Activated CD4-positive, CD25-positive, alpha-beta regulatory T cell treated with anti-CD3 and anti-CD28 coated beads, Interleukin-2, amount 50 U/mL, for 72 hours (primary cell): Measurements from ENCODE around the gene ZNF234.
"Not testable (repeated sequence)": the region's sequence is repeated elsewhere in the genome, so short reads cannot be mapped to it uniquely, and the experiment has no call there.

Source experiments
- DNase-seq: peaks from one replicate; pipeline ENCODE4 v3.0.0; 2021

The ZNF234 gene

DNA sequence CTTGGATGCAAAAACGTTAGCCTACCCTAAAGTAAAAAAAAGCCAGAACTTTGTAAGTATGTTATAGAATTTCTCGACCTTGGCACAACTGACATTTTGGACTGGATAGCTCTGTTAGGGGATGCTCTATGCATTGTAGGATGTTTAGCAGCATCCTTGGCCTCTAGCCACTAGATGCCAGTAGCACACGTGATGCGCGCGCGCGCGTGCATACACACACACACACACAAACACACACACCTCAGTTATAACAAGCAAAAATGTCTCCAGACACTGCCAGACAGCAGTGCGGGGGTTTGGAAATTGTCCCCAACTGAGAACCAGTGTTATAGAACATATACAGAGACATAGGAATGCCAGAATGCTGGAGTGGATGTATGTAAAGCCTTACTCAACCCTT is 40.8 kb downstream of the ZNF234 start:
- no peak for DNase-seq

GRCh38 chr19:44190020-44190419 is 48.7 kb downstream of the ZNF234 start:
- DNase-seq, result no peak

DNA sequence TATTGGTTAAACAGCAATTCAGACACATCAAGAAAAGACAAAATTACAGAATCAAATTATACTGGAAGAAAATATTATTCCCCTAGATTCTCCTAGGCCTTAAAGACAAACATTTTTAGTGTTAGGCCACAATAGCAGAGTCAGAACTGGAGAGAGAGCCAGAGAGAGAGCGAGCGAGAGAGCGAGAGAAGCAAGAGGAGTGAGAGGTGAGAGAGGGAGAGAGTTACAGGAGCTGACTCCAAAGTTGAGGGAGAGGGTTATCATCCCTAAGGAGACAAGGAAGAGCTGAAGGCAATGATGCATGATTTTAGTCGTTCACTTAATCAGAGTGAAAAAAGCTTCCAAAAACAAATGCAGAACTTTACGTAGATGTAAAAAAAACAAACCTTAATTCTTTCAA is 50.8 kb downstream of the ZNF234 start:
- no peak for DNase-seq

- no peak for DNase-seq
Observed at GRCh38 chr19:44196772-44197171, 55.4 kb downstream of the ZNF234 start.

GRCh38 chr19:44202470-44202869 is 61.1 kb downstream of the ZNF234 start:
- no peak for DNase-seq

GRCh38 chr19:44202974-44203373 is 61.6 kb downstream of the ZNF234 start:
- DNase-seq, result no peak

DNA sequence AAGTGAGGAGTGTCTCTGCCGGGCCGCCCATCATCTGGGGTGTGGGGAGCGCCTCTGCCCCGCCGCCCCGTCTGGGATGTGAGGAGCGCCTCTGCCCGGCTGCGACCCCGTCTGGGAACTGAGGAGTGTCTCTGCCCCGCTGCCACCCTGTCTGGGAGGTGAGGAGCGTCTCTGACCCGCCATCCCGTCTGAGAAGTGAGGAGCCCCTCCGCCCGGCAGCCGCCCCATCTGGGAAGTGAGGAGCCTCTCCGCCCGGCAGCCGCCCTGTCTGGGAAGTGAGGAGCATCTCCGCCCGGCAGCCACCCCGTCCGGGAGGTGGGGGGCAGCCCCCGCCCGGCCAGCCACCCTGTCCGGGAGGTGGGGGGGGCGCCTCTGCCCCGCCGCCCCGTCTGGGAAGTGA is 62.5 kb downstream of the ZNF234 start:
- not testable (repeated sequence) for DNase-seq

- no peak for DNase-seq
Observed at GRCh38 chr19:44204772-44205171, 63.4 kb downstream of the ZNF234 start.

DNA sequence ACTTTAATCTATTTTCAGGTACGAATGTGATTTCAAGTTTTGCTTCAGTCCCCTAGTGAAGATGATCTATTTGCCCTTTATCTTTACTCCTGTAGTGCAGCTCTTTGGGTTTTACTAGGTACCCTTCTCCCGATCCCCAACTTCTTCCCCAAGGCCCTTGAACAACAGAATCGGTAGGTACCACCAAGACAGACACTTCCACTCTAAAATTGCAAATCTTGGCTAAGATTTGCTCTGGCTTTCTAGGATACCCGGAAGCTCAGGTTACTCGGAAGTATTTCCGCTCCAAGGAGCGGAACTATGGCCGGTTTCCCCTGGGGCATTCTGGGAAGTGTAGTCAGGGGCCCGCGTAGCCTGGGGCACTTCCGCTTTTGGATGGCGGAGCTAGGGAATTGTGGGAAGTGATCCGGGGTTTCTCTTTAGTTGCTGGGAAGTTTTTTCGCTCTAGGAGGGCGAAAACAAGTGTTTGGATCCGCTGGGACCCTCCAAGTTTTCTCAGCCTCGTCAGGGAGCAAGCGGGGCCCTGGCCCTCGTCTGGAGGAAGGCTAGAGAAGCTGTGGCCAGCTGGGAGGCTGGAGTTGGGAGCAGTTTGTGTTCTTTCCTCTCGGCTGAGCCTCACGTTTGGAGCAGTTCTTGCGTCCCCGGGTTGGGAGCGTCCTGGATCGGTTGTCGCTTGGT is 65.9 kb downstream of the ZNF234 start:
- peak; percentile 64 for DNase-seq
